ENCODE measurements around the gene DHX35.
"Not testable (repeated sequence)": the region's sequence is repeated elsewhere in the genome, so short reads cannot be mapped to it uniquely, and the experiment has no call there.

Gene DHX35

GRCh38 chr20:38941726-38942389, 20.3 kb upstream of the DHX35 start:
- no peak for DNase-seq

DNA sequence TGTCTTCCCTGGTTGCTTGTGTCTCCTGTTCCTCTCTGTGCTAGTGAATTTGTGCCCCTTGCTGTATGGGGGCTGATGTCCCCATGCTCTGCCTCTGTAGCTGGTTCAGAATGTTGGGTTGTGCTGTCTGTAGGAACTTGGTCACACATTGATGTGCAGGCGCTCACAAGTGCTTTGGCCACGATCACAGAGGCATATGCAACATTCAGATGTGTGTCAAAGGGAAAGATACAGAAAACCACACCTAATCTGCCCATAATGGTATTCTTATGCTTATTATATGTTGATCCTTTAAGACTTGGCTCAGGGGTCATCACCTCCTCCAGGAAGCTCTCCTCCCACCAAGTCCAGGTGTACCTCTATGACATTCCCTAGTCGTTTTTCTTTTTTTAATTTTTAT, 17.1 kb upstream of the DHX35 start:
- no peak for DNase-seq

DNA sequence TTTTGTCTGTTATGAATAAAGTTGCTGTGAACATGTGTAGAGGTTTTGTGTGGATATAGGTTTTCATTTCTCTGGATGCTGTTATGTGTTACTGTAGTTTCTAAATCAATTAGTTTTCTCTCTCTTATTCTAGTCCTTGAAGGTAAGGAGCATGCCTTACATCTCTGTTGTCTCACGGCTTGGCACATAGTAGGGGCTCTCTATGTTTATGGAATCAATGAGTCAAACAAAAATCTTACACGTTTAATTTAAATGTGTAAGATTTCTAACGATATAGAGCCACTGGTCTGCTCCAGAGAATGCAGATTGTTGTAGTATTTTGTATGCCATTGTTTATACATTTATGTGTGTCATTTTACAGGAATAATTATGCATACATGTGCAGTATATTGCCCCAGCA, 15.3 kb upstream of the DHX35 start:
- DNase-seq = no peak

- DNase-seq = no peak
Measured at GRCh38 chr20:38947931-38948362, 14.2 kb upstream of the DHX35 start.

DNA sequence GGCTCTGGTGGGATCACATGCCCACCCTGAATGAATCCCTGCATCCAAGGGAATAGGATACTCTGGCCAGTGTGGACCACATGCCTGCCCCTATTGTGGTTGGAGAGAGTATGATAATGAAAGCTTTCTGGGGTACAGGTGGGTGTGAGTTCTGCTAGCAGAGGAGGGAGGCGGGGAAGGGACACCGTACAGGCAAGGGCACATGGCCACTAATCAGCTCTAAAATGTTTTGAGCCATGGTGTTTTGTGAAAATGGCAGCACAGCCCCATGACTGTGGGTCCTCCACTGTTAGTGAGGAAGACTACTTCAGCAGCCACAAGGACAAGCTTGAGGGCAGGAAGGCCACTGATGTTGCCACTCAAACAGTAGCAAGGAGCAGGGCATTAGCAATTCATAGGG, 11.9 kb upstream of the DHX35 start:
- DNase-seq = no peak

GRCh38 chr20:38951611-38952010, 10.5 kb upstream of the DHX35 start:
- no peak for DNase-seq

DNA sequence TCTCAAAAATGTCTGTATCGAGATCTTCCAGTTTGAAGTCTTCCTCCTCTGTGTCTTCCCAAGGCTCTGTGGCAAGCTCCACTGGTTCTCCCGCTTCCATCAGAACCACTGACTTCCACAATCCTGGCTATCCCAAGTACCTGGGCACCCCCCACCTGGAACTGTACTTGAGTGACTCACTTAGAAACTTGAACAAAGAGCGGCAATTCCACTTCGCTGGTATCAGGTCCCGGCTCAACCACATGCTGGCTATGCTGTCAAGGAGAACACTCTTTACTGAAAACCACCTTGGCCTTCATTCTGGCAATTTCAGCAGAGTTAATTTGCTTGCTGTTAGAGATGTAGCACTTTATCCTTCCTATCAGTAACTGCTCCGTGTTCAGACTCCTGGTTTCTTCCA, 10.0 kb upstream of the DHX35 start:
- no peak for DNase-seq

DNA sequence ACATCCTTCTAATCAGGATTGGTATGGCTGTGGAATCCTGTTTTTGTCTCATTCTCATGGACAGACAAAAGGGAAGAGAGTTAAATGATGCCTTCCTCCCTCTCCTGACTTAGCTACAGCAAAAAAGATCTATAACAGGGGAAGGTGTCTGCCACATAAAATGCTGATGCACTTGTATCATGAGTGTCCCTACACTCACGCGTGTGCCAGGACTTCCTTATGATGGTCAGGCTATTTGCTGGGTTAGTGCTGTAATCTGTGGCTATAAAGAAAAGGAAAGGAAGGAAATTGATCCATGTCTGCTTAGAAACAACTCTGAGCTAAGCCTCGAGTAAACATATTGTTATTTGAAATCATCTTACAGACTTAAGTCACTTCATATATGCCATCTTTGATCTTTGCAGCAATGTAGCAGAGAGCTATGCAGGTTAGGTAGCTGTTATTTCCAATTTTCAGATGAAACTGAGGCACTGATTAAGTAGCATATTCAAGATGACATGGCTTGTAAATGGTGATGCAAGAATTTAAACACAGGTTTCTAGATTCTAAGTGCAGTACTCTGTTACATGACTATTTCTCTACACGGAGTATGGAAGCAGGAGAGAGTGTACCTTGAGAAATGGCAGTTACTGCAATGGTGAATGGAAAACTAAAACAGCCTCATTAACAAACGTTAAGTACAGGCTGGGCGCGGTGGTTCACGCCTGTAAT, 8.4 kb upstream of the DHX35 start:
- no peak for DNase-seq

- DNase-seq = no peak
Measured at GRCh38 chr20:38957235-38957876, 4.8 kb upstream of the DHX35 start.

DNA sequence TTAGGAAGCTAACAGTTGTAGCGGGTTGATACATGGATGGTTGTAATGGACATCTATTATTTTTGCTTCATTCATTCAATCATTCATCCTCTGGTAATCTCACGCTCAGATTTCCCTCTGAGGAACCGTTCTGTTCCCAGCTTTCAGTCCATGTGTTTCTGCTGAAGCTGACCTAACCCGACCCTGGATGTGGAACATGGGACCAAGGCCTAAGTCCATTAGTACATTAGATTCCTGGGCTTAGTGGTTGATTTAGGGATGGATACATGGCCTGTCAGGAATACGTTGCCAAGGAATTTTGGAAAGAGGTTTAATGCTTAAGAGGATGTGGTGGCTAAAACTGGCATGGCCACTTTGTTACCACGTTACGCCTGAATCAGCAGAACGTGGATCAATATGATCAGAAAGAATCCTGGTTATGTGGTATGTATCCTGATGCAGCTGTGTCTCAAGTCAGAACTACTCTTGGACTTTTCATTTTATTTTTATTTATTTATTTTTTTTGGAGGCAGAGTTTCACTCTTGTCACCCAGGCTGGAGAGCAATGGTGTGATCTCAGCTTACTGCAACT, 4.1 kb upstream of the DHX35 start:
- DNase-seq = no peak

GRCh38 chr20:38960187-38960687, 1.9 kb upstream of the DHX35 start:
- not testable (repeated sequence) for DNase-seq

GRCh38 chr20:38961530-38962043, 557 bp upstream of the DHX35 start:
- no peak for DNase-seq

GRCh38 chr20:38962928-38963401, 821 bp downstream of the DHX35 start:
- no peak for DNase-seq

DNA sequence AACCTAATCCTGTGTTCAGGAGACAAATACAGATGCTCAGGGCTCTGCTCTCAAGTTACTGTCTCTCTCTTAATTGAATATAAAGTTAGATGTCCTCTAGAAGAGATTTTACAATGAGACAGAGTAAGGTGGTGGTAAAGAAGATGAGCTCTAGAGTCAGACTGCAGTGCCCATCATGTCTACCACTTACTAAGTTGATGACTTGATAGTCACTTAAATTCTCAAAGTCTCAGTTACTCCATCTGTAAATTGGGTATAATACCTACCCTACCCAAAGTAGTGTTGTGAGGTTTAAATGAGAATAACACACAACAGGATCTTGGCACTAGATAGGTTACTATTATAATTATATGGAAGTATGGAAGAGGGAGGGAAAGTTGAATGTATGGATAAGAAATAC, 1.6 kb downstream of the DHX35 start:
- no peak for DNase-seq

GRCh38 chr20:38965264-38965663, 3.1 kb downstream of the DHX35 start:
- DNase-seq = no peak

GRCh38 chr20:38968090-38968489, 5.9 kb downstream of the DHX35 start:
- DNase-seq = no peak

DNA sequence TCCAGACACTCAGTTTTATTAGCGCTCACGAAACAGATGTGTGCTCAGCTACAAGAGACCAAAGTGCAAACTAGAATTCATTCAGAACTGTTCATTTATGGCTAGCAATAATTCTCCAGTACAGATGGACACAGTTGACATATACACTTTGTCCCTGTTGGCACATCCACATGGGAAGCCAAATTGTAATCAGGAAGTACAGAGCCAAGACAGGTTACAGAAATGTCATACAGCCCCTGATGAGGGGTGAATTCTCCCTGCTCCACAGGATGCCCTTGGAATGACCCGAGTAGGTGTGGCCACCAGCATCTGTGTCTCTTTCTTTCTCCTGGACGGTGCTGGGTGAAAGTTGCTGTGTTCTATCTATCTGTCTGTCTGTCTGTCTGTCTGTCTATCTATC, 7.6 kb downstream of the DHX35 start:
- DNase-seq = no peak

DNA sequence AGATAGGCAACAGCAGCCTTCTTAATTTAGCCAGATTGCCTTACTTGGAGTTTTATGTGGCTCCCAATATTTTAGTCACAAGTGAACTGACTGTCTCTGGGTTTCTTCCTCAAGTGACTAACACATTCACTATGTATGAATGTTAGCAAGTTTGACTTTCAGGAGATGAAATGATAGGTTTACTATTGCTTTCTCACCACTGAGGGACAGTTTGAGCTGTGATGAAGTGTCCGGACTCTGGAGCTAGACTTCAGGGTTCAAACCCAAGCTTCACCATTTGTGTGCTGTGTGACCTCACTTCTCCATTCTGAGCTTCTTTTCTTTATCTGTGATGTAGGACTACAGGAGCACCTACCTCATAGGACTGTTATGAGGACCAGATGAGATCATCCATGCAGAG, 8.2 kb downstream of the DHX35 start:
- DNase-seq = no peak

GRCh38 chr20:38973107-38973506, 11.0 kb downstream of the DHX35 start:
- no peak for DNase-seq

DNA sequence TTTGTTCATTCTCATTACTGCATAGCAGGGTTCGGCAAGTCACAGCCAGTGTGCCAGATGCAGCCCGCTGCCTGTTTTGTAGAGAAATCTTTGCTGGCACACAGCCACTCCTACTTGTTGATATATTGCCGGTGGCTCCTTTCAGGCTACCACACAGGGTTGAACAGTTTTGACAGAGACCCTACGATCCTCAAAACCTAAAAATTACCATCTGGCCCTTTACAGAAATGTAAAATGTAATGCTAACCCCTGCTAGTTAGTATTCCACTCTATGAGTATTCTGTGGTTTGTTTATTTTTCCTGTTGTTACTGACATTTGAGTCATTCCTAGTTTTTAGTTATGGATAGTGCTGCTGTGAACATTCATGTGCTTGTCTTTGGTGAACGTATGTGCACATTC, 11.5 kb downstream of the DHX35 start:
- DNase-seq = no peak

GRCh38 chr20:38975539-38976120, 13.5 kb downstream of the DHX35 start:
- DNase-seq = no peak

DNA sequence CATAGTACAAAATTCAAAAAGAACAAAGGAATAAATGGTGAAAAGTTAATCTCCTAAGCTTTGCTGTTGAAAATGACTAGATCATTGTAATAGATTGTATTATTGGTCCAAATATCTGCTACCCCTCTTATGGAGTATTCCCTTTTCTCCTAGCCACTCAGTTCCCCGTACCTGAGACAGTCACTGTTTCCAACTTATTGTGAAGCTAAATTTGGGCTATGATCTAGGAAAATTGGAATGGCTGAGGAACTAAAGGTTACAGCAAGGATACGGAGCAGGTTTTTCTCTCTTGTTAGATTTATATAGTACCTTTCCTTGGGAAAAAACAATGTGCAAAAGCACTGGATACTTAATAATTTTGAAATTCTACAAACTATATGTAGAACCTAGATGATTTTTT, 17.3 kb downstream of the DHX35 start:
- DNase-seq = no peak

GRCh38 chr20:38979842-38980241, 17.7 kb downstream of the DHX35 start:
- no peak for DNase-seq

Data from DMS153 (cell line).